Brain pericyte (primary cell): ENCODE data around the gene DIS3L2.
A peak's percentile ranks its signal among the peaks of the same experiment; 100 is the strongest.

Source experiments
- DNase-seq: peaks from one replicate; pipeline ENCODE4 v3.0.0-alpha.2; 2012; ENCODE audit warnings: low read depth, low spot score

The DIS3L2 gene

GRCh38 chr2:232261776-232262175 lies 300.3 kb downstream of the DIS3L2 start:
- DNase-seq, result no peak

GRCh38 chr2:232263295-232263694 lies 301.8 kb downstream of the DIS3L2 start:
- no peak for DNase-seq

- DNase-seq, result no peak
Measured at GRCh38 chr2:232264081-232264480, 302.6 kb downstream of the DIS3L2 start.

- no peak for DNase-seq
Measured at GRCh38 chr2:232265329-232265728, 303.8 kb downstream of the DIS3L2 start.

GRCh38 chr2:232268636-232269165 lies 307.2 kb downstream of the DIS3L2 start:
- DNase-seq, result no peak

- no peak for DNase-seq
Measured at GRCh38 chr2:232269867-232270266, 308.4 kb downstream of the DIS3L2 start.

- no peak for DNase-seq
Measured at GRCh38 chr2:232273903-232274643, 312.6 kb downstream of the DIS3L2 start.

- DNase-seq, result no peak
Measured at GRCh38 chr2:232275670-232276069, 314.2 kb downstream of the DIS3L2 start.

- no peak for DNase-seq
Measured at GRCh38 chr2:232276084-232276732, 314.7 kb downstream of the DIS3L2 start.

- DNase-seq, result no peak
Measured at GRCh38 chr2:232276733-232277313, 315.3 kb downstream of the DIS3L2 start.

GRCh38 chr2:232278534-232278933 lies 317.0 kb downstream of the DIS3L2 start:
- DNase-seq, result no peak

- no peak for DNase-seq
Measured at GRCh38 chr2:232280341-232280740, 318.8 kb downstream of the DIS3L2 start.

- no peak for DNase-seq
Measured at GRCh38 chr2:232281858-232282507, 320.5 kb downstream of the DIS3L2 start.

- DNase-seq, result no peak
Measured at GRCh38 chr2:232282508-232283055, 321.1 kb downstream of the DIS3L2 start.

- no peak for DNase-seq
Measured at GRCh38 chr2:232286001-232286868, 324.7 kb downstream of the DIS3L2 start.

GRCh38 chr2:232287316-232287715 lies 325.8 kb downstream of the DIS3L2 start:
- no peak for DNase-seq

- no peak for DNase-seq
Measured at GRCh38 chr2:232288489-232289030, 327.0 kb downstream of the DIS3L2 start.

GRCh38 chr2:232290668-232291067 lies 329.2 kb downstream of the DIS3L2 start:
- DNase-seq, result no peak

- DNase-seq, result no peak
Measured at GRCh38 chr2:232291343-232291742, 329.8 kb downstream of the DIS3L2 start.

- DNase-seq, result peak; percentile 11
Measured at GRCh38 chr2:232292395-232293154, 331.1 kb downstream of the DIS3L2 start.
